Caki2 (cell line): Measurements from ENCODE around the gene KRTAP17-1. TPM values are rescaled to one million over a fixed set of nuclear protein-coding genes. Genes with fewer than 3 reads are reported as not detected.
"Not testable (repeated sequence)": the region's sequence is repeated elsewhere in the genome, so short reads cannot be mapped to it uniquely, and the experiment has no call there.

Experiments
- DNase-seq: peaks from one replicate; pipeline ENCODE4 v3.0.0-alpha.2; 2015; ENCODE audit warnings: low read depth
- in situ Hi-C: cut with HindIII; loops from 2 replicates; pipeline ENCODE4 v1.10.0; 2016; ENCODE audit warnings: low sequenced_read_pairs, low pct_unique_long_range_greater_than_20kb, mixed read lengths
- total RNA-seq: library from RNA; depleted of rRNA; stranded (reverse); fragments of >200 nt; shearing (Covaris generic); gene quantifications from 2 replicates; pipeline ENCODE4 v1.2.3, GENCODE V29; 2014; ENCODE audit warnings: low replicate concordance; rRNA removed

The KRTAP17-1 gene
- not detected in 2 replicates for total RNA-seq

GRCh38 chr17:41315204-41315794 is at the start of gene KRTAP17-1:
KRTAP17-1 (minus strand) TSS chr17:41315710; CDS start chr17:41315650, 60 bp downstream.
- DNase-seq: no peak
- in situ Hi-C loops: no loop called here

GRCh38 chr17:41363881-41364280 is 48.4 kb upstream of the KRTAP17-1 start:
- in situ Hi-C loops: no loop called here
- no peak for DNase-seq

GRCh38 chr17:41360296-41360995 is 44.9 kb upstream of the KRTAP17-1 start:
- DNase-seq: peak; percentile 88

GRCh38 chr17:41354536-41354935 is 39.0 kb upstream of the KRTAP17-1 start:
- in situ Hi-C loops: no loop called here

More at GRCh38 chr17:41360296-41360995, 44.9 kb upstream of the KRTAP17-1 start:
- in situ Hi-C loops: no loop called here

GRCh38 chr17:41352597-41353366 is 37.3 kb upstream of the KRTAP17-1 start:
- in situ Hi-C loops: no loop called here
- no peak for DNase-seq

More at GRCh38 chr17:41354536-41354935, 39.0 kb upstream of the KRTAP17-1 start:
- no peak for DNase-seq

GRCh38 chr17:41351177-41351576 is 35.7 kb upstream of the KRTAP17-1 start:
- in situ Hi-C loops: no loop called here
- DNase-seq: no peak

- DNase-seq, in situ Hi-C loops: not testable (repeated sequence)
Measured at GRCh38 chr17:41350381-41350878, 34.9 kb upstream of the KRTAP17-1 start, which contains the start of gene KRT33A. KRT33A (minus strand) TSS chr17:41350828; CDS start chr17:41350767, 61 bp downstream.

- DNase-seq: no peak
- in situ Hi-C loops: no loop called here
Measured at GRCh38 chr17:41347869-41348760, 32.6 kb upstream of the KRTAP17-1 start.

GRCh38 chr17:41346421-41346820 is 30.9 kb upstream of the KRTAP17-1 start:
- DNase-seq, in situ Hi-C loops: not testable (repeated sequence)

GRCh38 chr17:41345992-41346391 is 30.5 kb upstream of the KRTAP17-1 start:
- no peak for DNase-seq
- in situ Hi-C loops: no loop called here

GRCh38 chr17:41343029-41343428 is 27.5 kb upstream of the KRTAP17-1 start:
- in situ Hi-C loops: no loop called here
- DNase-seq: no peak

GRCh38 chr17:41340934-41341861 is 25.7 kb upstream of the KRTAP17-1 start:
- DNase-seq: no peak
- in situ Hi-C loops: no loop called here

- in situ Hi-C loops: no loop called here
- DNase-seq: peak; percentile 51
Measured at GRCh38 chr17:41340494-41340893, 25.0 kb upstream of the KRTAP17-1 start.

GRCh38 chr17:41339571-41340172 is 24.2 kb upstream of the KRTAP17-1 start:
- DNase-seq: no peak
- in situ Hi-C loops: no loop called here

- in situ Hi-C loops: no loop called here
- DNase-seq: no peak
Measured at GRCh38 chr17:41338961-41339485, 23.5 kb upstream of the KRTAP17-1 start.

- in situ Hi-C loops: no loop called here
- no peak for DNase-seq
Measured at GRCh38 chr17:41335747-41336146, 20.2 kb upstream of the KRTAP17-1 start.
